K562 (cell line): ENCODE results near the gene CRX.

Experiments
- ELF4 ChIP-seq: fragments of 450-650 bp; formaldehyde crosslinking; IDR thresholded peaks from 2 replicates; pipeline ENCODE4 v1.4.0; 2022; ENCODE audit warnings: missing genetic modification characterization
- HNRNPL ChIP-seq: fragments of 200-400 bp; formaldehyde crosslinking; IDR thresholded peaks from 2 replicates; pipeline ENCODE4 v1.6.1; 2017; ENCODE audit warnings: low read depth, mild to moderate bottlenecking, low read length
- POLR2AphosphoS5 ChIP-seq: IDR thresholded peaks from 2 replicates; pipeline ENCODE4 v1.6.1; 2011; ENCODE audit warnings: mild to moderate bottlenecking, low read depth, low read length, moderate library complexity; ENCODE audit not compliant: control insufficient read depth, insufficient read depth
- SMAD3 ChIP-seq: fragments of 450-650 bp; formaldehyde crosslinking; conservative IDR thresholded peaks from 2 replicates; pipeline ENCODE4 v1.4.0; 2020; ENCODE audit warnings: mild to moderate bottlenecking

GRCh38 chr19:47797996-47798903 is 23.5 kb upstream of the CRX start:
- no peak for TF ChIP-seq ELF4 (CRISPR knock-in tag)
- no peak for TF ChIP-seq SMAD3
- TF ChIP-seq HNRNPL, result no peak
- TF ChIP-seq POLR2AphosphoS5, result no peak
